HCT116 (cell line): ENCODE results near the gene GNAT2.

ENCODE experiments used
- CTCF ChIP-seq, 3 experiments: fragments of 200-600 bp in 1 of 3; sonication (generic) in 1 of 3; IDR thresholded peaks in 2 of 3; conservative IDR thresholded peaks in 1 of 3; 2 replicates each; pipeline ENCODE4 v1.5.1; 2012 to 2017; ENCODE audit warnings: low read depth in 2 of 3, low read length in 2 of 3, antibody characterized with exemption in 1 of 3, borderline replicate concordance in 1 of 3, control low read depth in 1 of 3, mild to moderate bottlenecking in 1 of 3, mixed read lengths in 1 of 3, mixed run types in 1 of 3, moderate library complexity in 1 of 3; ENCODE audit not compliant: insufficient read depth in 1 of 3
- EZH2 ChIP-seq: fragments of 200-600 bp; sonication (generic); IDR thresholded peaks from 2 replicates; pipeline ENCODE4 v1.6.1; 2017; ENCODE audit warnings: antibody characterized with exemption, mixed run types
- POLR2A ChIP-seq: IDR thresholded peaks from 2 replicates; pipeline ENCODE4 v1.7.0; 2011; ENCODE audit warnings: borderline replicate concordance; ENCODE audit not compliant: insufficient read depth, insufficient read length; ENCODE audit errors: extremely low read depth
- YY1 ChIP-seq: IDR thresholded peaks from 2 replicates; pipeline ENCODE4 v1.6.1; 2011; ENCODE audit warnings: low read length, low read depth, moderate library complexity, mild to moderate bottlenecking; ENCODE audit not compliant: insufficient replicate concordance; ENCODE audit errors: extremely low read depth
- ZFX ChIP-seq: fragments of 450-650 bp; IDR thresholded peaks from 2 replicates; pipeline ENCODE4 v1.6.1; 2017
- ZNF274 ChIP-seq: fragments of 200-500 bp; sonication (Bioruptor generic); IDR thresholded peaks from 2 replicates; pipeline ENCODE4 v1.6.1; 2014; ENCODE audit warnings: mild to moderate bottlenecking, low read depth, low read length, inconsistent platforms

GRCh38 chr1:109632671-109633346, 13.4 kb upstream of the GNAT2 start:
- TF ChIP-seq CTCF (IDR thresholded peaks at IDR 0.05 in 2 of 3, conservative IDR thresholded peaks at IDR 0.05 in 1 of 3; ENCODE audit: borderline replicate concordance in 1 of 3, insufficient read depth in 1 of 3, low read depth in 2 of 3, low read length in 2 of 3): no peak
- no peak for TF ChIP-seq POLR2A
- TF ChIP-seq EZH2: no peak
- no peak for TF ChIP-seq YY1
- TF ChIP-seq ZNF274: no peak
- TF ChIP-seq ZFX: no peak
